Measurements from ENCODE around the gene C22orf39.
A peak's percentile ranks its signal among the peaks of the same experiment; 100 is the strongest.

The C22orf39 gene

GRCh38 chr22:19429950-19430889 lies 17.3 kb downstream of the C22orf39 start:
- no peaks in the 10 kb centered on the region for H3K9me3 ChIP-seq (ENCODE audit: insufficient read depth, low read length, severe bottlenecking)
- H3K4me2 ChIP-seq (ENCODE audit: insufficient read depth, low read length) = peak overlapping the region; percentile 87
- H3K4me1 ChIP-seq (ENCODE audit: insufficient read depth, low read length) = peaks cover 66% of the 10 kb centered on the region
- H4K20me1 ChIP-seq (ENCODE audit: insufficient read depth, low read length) = peaks cover 43% of the 10 kb centered on the region
- peaks cover 44% of the 10 kb centered on the region for H3K36me3 ChIP-seq (ENCODE audit: insufficient read depth, low read length)
- DNase-seq (peak; percentile 73), ATAC-seq (ENCODE audit: insufficient read depth, low read depth) (peak; percentile 28)
- TF ChIP-seq EZH2 (IDR thresholded peaks at IDR 0.05; ENCODE audit: borderline replicate concordance, low read depth, low read length, severe bottlenecking) (no peak), CTCF (IDR thresholded peaks at IDR 0.05; ENCODE audit: borderline replicate concordance, extremely low read depth, low read length, poor library complexity, severe bottlenecking) (no peak)
- H3K27me3 ChIP-seq (ENCODE audit: insufficient read depth, low read length, poor library complexity) = no peaks in the 10 kb centered on the region
- peak overlapping the region; percentile 100 for H3K9ac ChIP-seq (ENCODE audit: low read depth, low read length)
- H2AFZ ChIP-seq (ENCODE audit: low read depth, low read length) = 0 out of 2 replicates have a peak overlapping the region, but pooled peaks have one; percentile 49
- peak overlapping the region; percentile 74 for H3K27ac ChIP-seq (ENCODE audit: low read length)
- H3K4me3 ChIP-seq (ENCODE audit: low read depth in 1 of 2, low read length in 2 of 2) = peak overlapping the region; percentile 92 to 96
- H3K79me2 ChIP-seq (ENCODE audit: insufficient read depth, low read length) = peaks cover 82% of the 10 kb centered on the region

GRCh38 chr22:19424186-19424500 lies 23.4 kb downstream of the C22orf39 start:
- DNase-seq = no peak
- peak overlapping the region; percentile 31; the same call in 1 of the 2 replicates for H3K4me2 ChIP-seq (ENCODE audit: insufficient read depth, low read length)
- H4K20me1 ChIP-seq (ENCODE audit: insufficient read depth, low read length) = peaks cover 31% of the 10 kb centered on the region; the same call in 1 of the 2 replicates

GRCh38 chr22:19422440-19423301 lies 24.8 kb downstream of the C22orf39 start:
- H2AFZ ChIP-seq (ENCODE audit: low read depth, low read length) = no peak overlapping the region
- H3K9ac ChIP-seq (ENCODE audit: low read depth, low read length) = peak overlapping the region; percentile 9
- H3K27ac ChIP-seq (ENCODE audit: low read length) = peak overlapping the region; percentile 72
- peaks cover 23% of the 10 kb centered on the region; the same call in 1 of the 2 replicates for H4K20me1 ChIP-seq (ENCODE audit: insufficient read depth, low read length)
- H3K36me3 ChIP-seq (ENCODE audit: insufficient read depth, low read length) = peaks cover 43% of the 10 kb centered on the region
- no peaks in the 10 kb centered on the region for H3K9me3 ChIP-seq (ENCODE audit: insufficient read depth, low read length, severe bottlenecking)
- no peaks in the 10 kb centered on the region for H3K27me3 ChIP-seq (ENCODE audit: insufficient read depth, low read length, poor library complexity)
- peaks cover 98% of the 10 kb centered on the region for H3K4me1 ChIP-seq (ENCODE audit: insufficient read depth, low read length)
- no peak overlapping the region; a peak in 1 of 4 replicates for H3K4me3 ChIP-seq (ENCODE audit: low read depth in 1 of 2, low read length in 2 of 2)
- H3K4me2 ChIP-seq (ENCODE audit: insufficient read depth, low read length) = peak overlapping the region; percentile 31
- TF ChIP-seq CTCF (IDR thresholded peaks at IDR 0.05; ENCODE audit: borderline replicate concordance, extremely low read depth, low read length, poor library complexity, severe bottlenecking) = no peak
- no peak for TF ChIP-seq EZH2 (IDR thresholded peaks at IDR 0.05; ENCODE audit: borderline replicate concordance, low read depth, low read length, severe bottlenecking)
- peaks cover 92% of the 10 kb centered on the region for H3K79me2 ChIP-seq (ENCODE audit: insufficient read depth, low read length)
- DNase-seq = peak; percentile 40
- peak; percentile 32 for ATAC-seq (ENCODE audit: insufficient read depth, low read depth)

More at GRCh38 chr22:19424186-19424500, 23.4 kb downstream of the C22orf39 start:
- Histone ChIP-seq H3K4me1 (ENCODE audit: insufficient read depth, low read length) (peaks cover 95% of the 10 kb centered on the region), H3K79me2 (ENCODE audit: insufficient read depth, low read length) (peaks cover 92% of the 10 kb centered on the region), H3K27me3 (ENCODE audit: insufficient read depth, low read length, poor library complexity) (no peaks in the 10 kb centered on the region), H2AFZ (ENCODE audit: low read depth, low read length) (no peak overlapping the region), H3K27ac (ENCODE audit: low read length) (peak overlapping the region; percentile 72), H3K36me3 (ENCODE audit: insufficient read depth, low read length) (peaks cover 48% of the 10 kb centered on the region), H3K9me3 (ENCODE audit: insufficient read depth, low read length, severe bottlenecking) (no peaks in the 10 kb centered on the region), H3K4me3 (ENCODE audit: low read depth in 1 of 2, low read length in 2 of 2) (no peak overlapping the region), H3K9ac (ENCODE audit: low read depth, low read length) (0 out of 2 replicates have a peak overlapping the region, but pooled peaks have one; percentile 6)
- no peak for ATAC-seq (ENCODE audit: insufficient read depth, low read depth)
- no peak for TF ChIP-seq EZH2 (IDR thresholded peaks at IDR 0.05; ENCODE audit: borderline replicate concordance, low read depth, low read length, severe bottlenecking)
- TF ChIP-seq CTCF (IDR thresholded peaks at IDR 0.05; ENCODE audit: borderline replicate concordance, extremely low read depth, low read length, poor library complexity, severe bottlenecking) = no peak
